Measurements from ENCODE around the gene VTI1A.

Gene VTI1A

DNA sequence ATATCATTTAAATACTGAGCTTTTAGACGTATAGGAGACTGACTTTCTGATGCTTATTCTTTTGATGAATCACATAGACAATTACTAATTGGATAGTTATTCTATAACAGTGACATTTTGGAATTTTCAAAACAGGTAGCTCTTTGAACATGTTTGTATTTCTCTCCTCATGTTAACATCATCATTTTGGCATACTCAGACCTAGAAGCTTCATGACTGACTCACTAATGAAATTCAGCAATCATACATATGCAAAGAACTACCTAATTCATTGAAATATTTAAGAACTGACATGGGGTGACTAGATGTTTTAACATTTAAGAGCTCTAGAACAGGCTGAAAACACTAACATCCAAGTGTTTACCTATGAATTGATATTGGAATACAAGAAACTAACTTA, 192.3 kb downstream of the VTI1A start:
- DNase-seq (ENCODE audit: low spot score) = no peak

DNA sequence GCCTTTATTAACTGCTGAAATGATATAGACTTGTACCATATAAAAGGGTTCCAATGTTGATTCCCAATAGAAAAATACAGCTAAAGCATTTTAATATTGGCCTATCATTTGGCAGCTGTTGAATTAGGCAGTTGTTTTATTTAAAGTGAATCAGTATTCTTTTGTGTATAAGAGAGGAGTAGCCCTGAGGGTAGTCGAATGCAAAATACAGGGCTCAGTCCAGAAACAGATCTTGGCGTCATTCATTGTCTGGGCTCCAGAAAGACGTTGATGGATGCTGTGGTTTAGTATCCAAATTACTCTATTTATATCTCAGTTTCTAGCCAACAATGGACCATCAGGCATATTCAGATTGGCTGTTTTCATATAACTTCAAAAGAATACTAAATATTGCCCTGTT, 193.6 kb downstream of the VTI1A start:
- no peak for DNase-seq (ENCODE audit: low spot score)

DNA sequence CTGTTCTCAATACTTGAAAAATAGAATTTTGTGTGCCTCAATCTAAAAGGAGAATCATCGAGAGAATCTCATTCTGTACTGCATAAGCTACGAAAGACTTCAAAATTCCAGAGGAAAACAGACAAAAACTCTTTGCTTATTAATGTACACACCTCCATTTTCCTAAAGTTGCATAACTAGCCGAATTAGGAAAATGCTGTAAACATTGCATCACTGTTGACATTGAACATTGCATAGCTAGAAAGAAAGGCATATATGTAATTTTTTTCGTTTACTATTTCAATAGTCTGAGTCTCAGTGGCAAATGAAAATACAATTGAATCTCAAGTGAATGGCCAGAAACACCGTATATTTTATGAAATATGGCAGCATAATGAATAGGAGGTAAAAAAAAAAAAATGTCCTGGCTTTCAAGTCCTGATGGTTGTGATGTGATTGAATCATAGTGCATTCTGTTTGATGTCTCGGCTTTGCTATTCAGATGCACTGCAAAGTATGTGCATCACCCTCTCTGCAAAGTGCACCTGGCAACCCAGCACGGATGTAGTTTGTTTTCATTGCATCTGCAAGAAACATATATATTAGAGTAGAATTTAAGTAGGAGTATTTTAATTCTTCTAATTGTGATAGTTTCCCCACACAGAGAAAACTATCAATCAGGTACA, 196.7 kb downstream of the VTI1A start:
- DNase-seq (ENCODE audit: low spot score) = no peak

DNA sequence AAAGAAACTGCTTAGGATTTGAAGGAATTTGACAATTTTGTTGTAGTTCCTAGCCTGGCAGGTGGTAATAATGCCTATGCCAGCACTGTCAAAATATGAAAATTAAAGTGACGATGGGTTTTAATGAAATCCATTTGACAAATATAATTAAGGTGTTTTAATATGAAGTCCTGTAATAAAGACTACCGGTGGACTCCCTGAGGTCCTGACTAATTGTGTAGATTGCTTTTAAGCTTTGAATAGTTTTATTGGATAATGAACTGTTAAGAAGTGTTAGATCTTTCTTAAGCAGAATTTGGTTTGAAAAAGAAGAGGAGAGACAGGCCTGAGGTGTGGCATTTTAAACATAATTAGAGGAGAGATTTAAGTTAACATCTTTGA, 197.2 kb downstream of the VTI1A start:
- no peak for DNase-seq (ENCODE audit: low spot score)

DNA sequence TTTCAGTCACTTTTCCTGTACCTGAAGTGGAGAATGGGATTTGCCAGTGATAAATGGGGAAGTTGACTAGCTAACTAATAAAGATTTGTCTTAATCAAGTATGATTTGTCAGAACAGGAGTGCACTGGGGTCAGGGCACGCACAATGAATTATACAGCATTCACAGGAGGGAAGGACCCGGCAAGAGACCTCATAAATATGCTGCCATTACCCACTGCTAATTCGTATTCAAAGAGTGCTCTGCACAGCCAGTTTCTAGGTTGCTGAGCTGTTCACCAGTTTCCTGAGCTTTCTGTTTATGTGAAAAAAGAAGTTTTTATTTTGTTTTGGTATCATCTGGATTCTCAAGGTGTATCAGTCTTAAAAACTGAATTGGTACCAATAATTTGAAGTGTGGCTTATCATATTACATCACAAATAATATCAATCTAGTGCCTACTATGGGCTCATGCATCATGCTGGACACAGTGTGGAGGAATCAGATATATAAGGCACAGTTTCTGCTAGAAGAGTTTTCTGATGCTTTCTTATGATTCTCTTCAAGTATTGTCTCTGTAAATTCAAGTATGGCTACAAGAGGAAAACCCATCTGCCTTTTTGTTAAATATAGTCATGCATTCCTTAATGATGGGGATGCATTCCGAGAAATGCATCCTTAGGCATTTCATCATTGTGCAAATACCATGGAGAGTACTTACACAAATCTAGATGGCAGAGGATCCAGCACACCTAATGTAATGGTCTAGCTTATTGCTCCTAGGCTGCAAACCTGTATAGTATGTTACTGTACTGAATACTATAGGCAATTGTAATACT, 202.2 kb downstream of the VTI1A start:
- DNase-seq (ENCODE audit: low spot score) = no peak

DNA sequence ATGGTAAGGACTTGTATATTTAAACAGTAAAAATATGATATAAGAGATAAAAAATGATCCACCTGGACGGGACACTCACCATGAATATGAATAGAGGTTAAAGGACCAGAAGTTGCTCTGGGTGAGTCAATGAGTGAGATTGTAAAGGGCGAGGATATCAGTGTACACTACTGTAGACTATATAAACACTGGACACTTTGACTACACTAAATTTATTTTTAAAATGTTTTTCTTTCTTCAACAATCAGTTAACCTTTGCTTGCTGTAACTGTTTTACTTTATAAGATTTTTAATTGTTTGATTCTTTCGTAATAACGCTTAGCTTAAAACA, 202.8 kb downstream of the VTI1A start:
- DNase-seq (ENCODE audit: low spot score) = no peak

DNA sequence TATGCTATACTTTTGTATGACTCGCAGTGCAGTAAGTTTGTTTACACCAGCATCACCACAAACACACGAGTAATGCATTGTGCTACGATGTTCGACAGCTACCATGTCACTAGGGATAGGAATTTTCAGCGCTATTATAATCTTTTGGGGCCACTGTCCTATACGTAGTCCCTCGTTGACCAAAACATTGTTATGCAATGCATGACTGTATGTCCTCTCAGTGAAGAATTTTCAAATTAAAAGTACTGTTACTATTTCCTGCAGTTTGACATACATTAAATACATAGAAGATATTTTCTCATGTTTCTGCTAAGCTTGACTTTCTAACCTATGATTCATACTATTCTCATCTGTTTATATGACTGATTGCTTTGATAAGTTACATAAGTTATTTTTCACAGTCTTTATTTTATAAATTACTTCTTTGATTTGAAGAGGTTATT, 203.6 kb downstream of the VTI1A start:
- DNase-seq (ENCODE audit: low spot score) = no peak

DNA sequence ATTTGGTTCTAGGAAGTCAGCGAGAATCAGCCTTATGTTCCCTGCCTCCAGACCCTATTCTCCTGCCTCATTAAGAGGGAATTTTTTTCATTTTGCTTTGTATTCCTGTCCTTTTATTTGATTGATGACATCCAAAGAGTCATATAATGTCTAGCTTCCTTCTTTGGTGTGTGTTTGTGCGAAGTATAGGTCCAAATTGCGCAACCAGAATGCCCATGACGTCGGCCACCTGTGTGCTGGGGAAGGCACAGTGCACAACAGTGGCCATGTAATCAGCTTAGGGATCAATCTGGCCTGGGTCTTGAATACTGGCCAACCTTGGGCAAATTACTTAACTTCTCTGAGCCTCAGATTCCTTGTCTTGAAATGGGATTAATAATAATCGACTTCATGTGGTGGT, 206.2 kb downstream of the VTI1A start:
- DNase-seq (ENCODE audit: low spot score) = no peak

DNA sequence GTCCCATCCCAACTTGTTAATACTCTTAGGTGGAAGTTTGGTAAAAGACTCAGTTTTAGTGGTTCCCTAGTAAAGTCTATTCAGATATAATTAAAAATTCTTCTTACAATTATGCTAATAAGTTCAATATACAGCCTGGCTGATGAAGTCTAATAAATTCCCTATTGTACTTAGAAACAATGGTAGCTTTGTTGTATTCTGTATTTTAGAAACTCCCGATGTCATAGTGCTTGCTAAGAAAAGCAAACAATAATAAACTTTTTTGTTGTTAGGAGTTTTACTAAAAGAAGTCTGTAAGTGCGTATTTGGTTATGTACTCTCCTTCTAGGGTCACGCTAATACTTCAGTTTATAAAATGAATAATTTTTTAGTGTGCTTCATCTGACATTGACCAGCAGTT, 206.8 kb downstream of the VTI1A start:
- DNase-seq (ENCODE audit: low spot score) = no peak

DNA sequence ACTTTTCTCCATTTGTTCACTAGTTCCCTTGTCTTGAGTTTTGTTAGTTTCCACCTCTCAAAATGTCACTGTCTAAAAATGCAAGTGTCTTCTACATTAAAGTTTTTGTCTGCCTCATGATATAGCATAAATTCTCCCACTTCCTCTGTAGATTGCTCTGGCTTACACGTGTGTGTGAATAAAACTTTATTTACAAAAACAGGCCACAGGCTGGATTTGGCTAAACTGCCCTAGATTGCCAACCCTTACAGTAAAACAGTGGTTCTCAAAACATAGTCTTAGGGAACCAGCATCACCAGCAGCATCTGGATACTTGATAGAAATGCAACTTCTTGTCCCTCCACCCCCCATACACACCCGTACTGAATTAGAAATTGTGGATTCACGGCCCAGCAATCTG, 207.8 kb downstream of the VTI1A start:
- DNase-seq (ENCODE audit: low spot score) = no peak

DNA sequence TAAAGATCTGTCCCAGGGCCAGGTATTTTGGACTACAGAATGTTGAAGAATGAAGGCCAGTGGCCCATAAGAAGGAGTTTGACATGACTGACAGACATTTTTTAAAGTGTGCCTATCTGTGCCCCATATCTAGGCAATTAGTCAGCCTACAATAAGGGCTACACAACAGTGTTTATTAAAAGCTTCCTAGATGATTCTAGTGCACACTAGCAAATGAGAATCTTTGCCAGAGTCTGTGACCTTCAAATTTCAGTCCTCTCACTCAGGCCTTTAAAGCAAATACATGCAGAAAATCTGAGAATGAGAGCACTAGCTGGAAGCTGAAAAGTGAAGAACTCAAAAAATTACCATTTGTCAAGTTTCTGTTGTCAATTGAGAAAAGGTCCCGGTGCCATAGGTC, 208.7 kb downstream of the VTI1A start:
- no peak for DNase-seq (ENCODE audit: low spot score)

DNA sequence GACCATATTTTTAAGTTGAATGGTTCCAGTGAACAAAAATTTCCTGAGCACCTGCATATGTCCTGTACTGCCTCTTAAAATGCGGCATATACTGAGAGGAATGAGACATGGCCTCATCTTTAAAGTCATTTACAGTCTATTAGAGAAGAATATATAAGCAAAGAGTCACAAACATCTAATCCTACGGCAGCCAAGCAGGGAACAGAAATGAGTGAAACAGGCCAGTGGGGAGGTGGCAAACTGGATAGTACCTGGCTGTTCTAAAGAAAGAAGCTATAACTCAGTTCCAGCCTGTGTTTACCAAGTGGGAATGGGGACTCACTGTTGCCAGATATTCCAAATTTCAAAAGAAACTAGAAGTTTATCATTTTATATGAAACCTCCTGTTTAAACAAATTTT, 211.4 kb downstream of the VTI1A start:
- DNase-seq (ENCODE audit: low spot score) = no peak

DNA sequence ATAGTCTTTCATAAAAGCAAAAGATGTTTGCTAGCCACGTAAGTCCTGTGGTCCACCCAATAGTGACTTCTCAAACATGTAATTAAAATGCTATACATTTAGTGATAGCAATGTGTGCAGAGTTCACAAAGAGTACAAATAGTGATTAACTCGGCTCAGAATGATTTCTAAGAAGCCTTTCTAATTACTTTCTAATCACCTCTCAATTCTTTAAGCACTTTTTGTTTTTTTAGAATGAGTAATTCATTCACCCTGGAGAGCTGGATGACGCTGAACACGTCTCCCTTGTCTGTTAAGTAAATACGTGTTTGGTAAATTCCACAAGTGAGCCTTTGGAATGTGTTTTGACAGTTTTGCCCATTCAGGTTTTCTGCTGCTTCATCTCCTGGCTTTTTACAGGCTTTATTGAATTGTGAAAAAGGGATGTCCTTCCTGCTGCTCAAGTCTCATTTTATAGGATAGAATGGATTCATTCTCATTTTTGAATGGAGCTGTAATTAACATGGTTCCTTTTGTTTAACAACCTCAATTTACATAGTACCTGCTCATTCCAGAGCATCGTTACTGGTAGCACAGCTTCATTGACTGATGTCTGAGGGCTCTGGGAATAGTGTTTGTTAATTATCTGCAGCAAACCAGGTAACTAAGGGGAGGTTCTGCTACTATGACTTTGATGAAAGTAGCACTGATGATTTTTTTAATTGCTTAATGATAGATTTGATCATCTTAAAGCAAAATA, 212.1 kb downstream of the VTI1A start:
- DNase-seq (ENCODE audit: low spot score) = no peak

DNA sequence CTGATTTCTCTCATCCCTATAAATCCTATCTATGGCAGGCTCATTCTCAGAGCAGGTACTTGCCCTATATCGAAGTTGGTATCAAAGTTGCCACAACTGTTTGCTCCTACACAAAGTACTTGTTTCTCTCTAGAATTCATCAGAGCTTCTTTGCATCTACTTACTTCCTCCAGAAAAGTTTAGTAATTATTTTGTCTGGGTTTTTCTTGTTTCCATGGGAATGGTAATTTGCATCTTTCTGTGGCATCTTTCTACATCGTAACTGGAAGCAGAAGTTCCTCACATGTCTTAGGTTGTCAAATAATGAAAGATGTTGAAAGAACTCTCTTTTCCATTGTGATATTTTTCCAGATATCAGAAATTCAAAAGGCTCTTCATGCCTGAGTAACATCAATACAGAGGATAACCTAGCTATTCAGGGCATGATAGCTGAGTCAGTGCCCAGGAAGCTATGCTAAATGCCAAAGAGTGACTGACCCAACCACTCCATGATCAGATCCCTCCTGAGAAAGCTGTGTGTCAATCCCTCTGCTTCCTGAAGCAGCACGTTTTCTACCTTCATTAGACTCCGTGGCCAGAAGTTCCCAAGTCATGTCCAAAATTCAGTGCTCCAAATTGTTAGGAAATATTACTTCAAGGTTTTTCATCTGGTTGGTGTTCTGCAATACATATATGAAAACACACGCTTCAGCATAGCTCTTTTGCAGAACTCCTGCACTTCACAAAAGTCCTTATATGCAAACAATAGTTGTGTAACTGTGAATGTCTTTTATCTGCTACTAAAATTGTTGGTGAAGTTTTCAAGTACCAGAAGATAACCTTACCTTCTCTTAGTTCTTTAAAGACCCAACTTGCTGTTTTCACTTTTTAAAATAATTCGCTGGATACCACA, 216.5 kb downstream of the VTI1A start:
- DNase-seq (ENCODE audit: low spot score) = no peak

DNA sequence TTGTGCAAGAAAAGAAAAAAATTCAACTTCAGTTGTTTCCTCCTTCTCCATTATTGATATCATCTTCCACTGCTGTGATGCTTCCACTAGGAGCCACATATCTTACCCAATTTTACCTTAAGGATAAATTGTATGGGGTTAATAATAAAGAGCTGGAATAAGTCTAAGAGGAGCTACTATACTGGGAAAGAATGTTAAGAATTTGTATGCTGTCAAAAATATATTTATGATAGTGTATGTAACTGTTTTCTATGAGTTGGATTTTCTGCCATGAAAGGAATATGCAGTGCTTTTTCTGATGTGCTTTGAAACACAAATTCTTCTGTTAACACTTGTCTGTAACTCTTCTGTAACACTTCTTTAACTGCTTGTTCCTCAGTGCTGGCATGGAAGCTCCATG, 219.1 kb downstream of the VTI1A start:
- DNase-seq (ENCODE audit: low spot score) = no peak

DNA sequence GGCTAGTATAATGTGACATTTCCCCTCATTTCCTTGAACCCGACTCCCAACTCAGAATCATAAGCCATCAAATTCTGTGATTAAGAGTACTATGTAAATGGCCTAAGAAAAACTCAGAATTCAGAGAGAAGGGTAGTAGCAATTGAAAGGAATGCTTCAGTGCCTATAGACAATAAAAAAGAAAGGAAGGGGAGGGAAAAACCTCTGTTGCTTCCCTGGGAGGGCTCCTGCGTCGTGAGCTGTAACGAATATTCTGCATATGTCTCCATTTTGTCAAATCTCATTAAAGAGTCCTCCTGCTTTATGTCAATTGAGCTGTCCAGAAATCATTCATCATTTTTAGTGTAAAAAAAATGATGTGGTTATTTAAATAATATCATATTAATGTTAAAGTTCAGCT, 223.0 kb downstream of the VTI1A start:
- DNase-seq (ENCODE audit: low spot score) = no peak

DNA sequence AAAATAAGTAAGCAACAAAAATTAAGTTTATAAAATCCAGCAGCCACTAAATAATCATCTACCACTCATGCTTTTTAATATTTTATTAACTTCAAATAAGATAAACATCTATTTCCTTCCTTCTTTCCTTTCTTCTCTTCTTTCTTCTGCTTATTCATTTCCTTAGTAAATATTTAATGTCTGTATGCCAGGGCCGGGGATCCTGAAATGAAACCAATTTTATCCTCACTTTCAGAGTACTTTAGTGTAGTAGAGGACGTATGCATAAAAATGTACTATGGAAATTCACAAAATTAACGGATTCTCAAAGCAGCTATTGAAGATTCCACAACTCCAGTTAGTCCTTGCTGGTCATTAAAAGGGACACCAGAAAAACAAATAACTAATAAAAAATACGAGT, 224.7 kb downstream of the VTI1A start:
- no peak for DNase-seq (ENCODE audit: low spot score)

DNA sequence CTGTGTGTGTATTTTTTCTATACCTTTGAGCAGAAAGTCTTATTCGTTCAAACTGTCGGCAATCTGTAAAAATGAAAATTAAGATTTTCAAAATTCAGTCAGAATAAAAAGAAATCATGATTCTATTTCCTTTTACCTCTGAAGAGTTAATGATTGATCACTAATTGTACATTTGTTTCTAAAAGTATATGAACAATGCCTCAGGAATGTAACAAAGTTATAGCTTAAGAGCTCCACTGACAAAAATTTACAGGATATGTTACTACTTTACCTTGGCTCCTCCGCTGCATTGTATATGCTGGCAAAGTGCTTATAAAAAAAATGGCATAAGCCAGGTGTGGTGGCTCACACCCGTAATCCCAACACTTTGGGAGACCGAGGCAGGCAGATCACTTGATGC, 225.7 kb downstream of the VTI1A start:
- DNase-seq (ENCODE audit: low spot score) = no peak

DNA sequence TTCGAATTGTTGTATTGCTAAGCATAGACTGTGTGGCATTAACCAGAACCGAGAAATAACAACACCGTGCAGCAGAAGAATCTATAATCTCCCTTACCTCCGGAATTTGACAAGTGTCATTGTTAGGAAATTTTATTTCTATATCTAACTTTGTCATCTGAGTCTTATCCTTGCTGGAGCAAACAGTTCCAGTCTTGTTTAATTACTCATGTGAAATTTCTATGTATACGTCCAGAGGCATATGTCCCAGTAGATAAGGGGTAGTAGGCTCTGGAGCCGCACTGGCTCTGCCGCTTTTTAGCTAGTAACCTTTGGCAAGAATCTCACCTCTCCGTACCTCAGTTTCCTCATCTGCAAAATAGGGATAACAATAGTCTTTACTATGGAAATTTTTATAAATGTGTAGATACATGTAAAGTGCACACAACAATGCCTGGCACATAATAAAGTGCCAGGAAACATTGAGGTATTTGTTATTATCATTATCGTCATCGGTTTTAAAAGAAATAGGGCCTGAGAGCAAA, 228.6 kb downstream of the VTI1A start:
- DNase-seq (ENCODE audit: low spot score) = no peak

DNA sequence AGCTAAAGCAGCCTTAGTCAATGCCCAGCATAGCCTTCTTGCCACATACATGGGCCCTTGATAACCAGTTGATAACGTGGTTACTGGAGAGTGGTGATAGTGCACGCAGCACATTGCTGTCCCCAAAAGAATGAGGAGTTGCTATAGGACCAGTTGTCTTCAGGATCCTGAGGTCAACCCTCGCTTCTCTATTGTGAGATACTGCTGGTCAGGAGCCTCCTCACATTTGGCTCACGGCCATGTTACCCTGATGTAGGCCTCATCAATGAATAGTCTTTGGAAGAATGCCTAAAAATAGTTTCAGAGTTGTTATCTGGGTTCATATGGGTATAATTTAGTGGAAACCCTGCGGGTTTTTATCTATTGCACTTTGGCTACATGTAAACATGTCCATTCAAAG, 230.7 kb downstream of the VTI1A start:
- DNase-seq (ENCODE audit: low spot score) = no peak

DNA sequence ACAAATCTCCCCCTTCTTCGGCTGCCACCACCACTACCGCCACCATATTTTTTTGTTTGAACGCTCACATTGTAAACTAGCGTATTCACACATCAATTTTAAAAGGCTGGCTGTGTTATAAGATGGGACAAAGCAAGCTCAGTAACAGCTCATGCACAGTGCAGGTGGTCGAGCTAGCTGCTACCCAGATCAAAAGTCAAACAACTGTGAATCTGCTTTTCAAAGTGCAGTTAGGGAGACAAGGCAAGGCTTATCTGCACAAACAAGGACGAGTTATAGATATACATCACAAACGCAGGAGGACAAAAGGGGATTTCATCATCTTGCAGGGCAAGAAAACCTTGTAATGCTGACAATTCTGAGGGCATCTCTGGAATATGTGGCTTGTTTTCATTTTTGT, 231.6 kb downstream of the VTI1A start:
- DNase-seq (ENCODE audit: low spot score) = no peak

DNA sequence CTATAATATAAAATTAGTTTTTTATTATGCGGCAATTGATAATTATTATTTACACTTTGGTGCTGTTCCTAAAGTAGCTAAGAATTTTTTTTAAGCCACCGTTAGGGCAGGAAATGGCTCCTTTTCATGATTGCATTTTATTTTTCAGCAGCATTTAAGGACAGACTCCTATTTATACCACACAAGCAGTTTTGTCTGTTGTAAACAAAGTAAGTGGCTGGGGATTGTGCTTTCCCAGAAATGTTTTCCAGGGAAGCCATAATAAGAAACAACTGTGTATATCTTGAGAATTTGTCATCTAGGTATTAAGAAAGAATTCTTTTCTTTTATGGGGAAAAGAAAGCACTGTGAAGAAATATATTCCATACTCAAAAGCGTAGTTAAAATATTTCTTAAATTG, 232.0 kb downstream of the VTI1A start:
- DNase-seq (ENCODE audit: low spot score) = no peak
